GM12878 (cell line): ENCODE data around the gene RHEB. TPM values are rescaled to one million over a fixed set of nuclear protein-coding genes. Genes with fewer than 3 reads are reported as not detected.

ENCODE experiments used
- ATAC-seq: fragments of 200-7000 bp; cut with Tn5 transposase; 3 replicates; pipeline ENCODE4 v1.9.1; 2020; ENCODE audit warnings: mild to moderate bottlenecking, moderate library complexity
- BruUV-seq: library from RNA; stranded (reverse); fragments of 400-500 nt; replicated peaks from 2 replicates; lab custom pipeline; 2021; lab: Mats Ljungman, UMichigan
- CTCF ChIA-PET: fragments of 300-600 bp; sonication (Branson Sonifier 250); formaldehyde crosslinking; extraction: SDS; loops from one replicate; lab custom pipeline; 2021; ENCODE audit warnings: inconsistent platforms; lab: Yijun Ruan, JAX
- POLR2A ChIA-PET: fragments of 350-600 bp; formaldehyde crosslinking; extraction: SDS; loops from one replicate; lab custom pipeline; 2021; ENCODE audit warnings: inconsistent platforms; lab: Charles Lee
- RAD21 ChIA-PET: fragments of 300-600 bp; sonication (Branson Sonifier 250); formaldehyde crosslinking; loops from one replicate; lab custom pipeline; 2023; ENCODE audit warnings: antibody characterized with exemption; ENCODE audit not compliant: unreplicated experiment; lab: Charles Lee
- SMC1A ChIA-PET: fragments of 300-600 bp; sonication (Branson Sonifier 250); formaldehyde crosslinking; loops from one replicate; lab custom pipeline; 2023; ENCODE audit not compliant: unreplicated experiment, uncharacterized antibody; lab: Charles Lee
- DNase-seq: peaks from one replicate; pipeline ENCODE4 v3.0.0-alpha.2; 2011; ENCODE audit warnings: low read depth, low spot score
- FAIRE-seq: peaks from 3 replicates; lab custom pipeline; 2011; peaks lifted over from hg19 to GRCh38; lab: Jason Lieb, UNC
- H2AFZ ChIP-seq: 2 replicates; pipeline ENCODE4 v1.6.0; 2011; ENCODE audit warnings: low read depth, low read length, control low read depth; ENCODE audit not compliant: control insufficient read depth
- H3K27ac ChIP-seq: 2 replicates; pipeline ENCODE4 v1.5.1; 2011; ENCODE audit warnings: control low read depth; ENCODE audit not compliant: control insufficient read depth, insufficient read depth
- H3K27me3 ChIP-seq, 2 experiments: replicated peaks in 1 of 2; 2 replicates each; pipeline versions ENCODE4 v1.6.0 to v1.6.1; 2011; ENCODE audit warnings: low read length in 1 of 2; ENCODE audit not compliant: control insufficient read depth in 2 of 2, insufficient read depth in 2 of 2
- H3K36me3 ChIP-seq, 2 experiments: 2 replicates each; pipeline ENCODE4 v1.5.1; 2011; ENCODE audit warnings: low read length in 1 of 2; ENCODE audit not compliant: control insufficient read depth in 2 of 2, insufficient read depth in 2 of 2
- H3K4me1 ChIP-seq: 2 replicates; pipeline ENCODE4 v1.6.1; 2011; ENCODE audit warnings: mild to moderate bottlenecking, low read length, moderate library complexity, mixed read lengths; ENCODE audit not compliant: control insufficient read depth, insufficient read depth
- H3K4me2 ChIP-seq: 2 replicates; pipeline ENCODE4 v1.6.0; 2011; ENCODE audit warnings: control low read depth; ENCODE audit not compliant: control insufficient read depth, insufficient read depth
- H3K4me3 ChIP-seq: fragments of 200-600 bp; sonication (generic); 2 replicates; pipeline ENCODE4 v1.5.1; 2016
- H3K79me2 ChIP-seq: 2 replicates; pipeline ENCODE4 v1.6.0; 2011; ENCODE audit warnings: low read length; ENCODE audit not compliant: control insufficient read depth, insufficient read depth
- H3K9ac ChIP-seq: 2 replicates; pipeline ENCODE4 v1.8.0; 2011; ENCODE audit warnings: low read length, control low read depth, mixed read lengths; ENCODE audit not compliant: control insufficient read depth, insufficient read depth
- H3K9me3 ChIP-seq: replicated peaks from 3 replicates; pipeline ENCODE4 v1.5.1; 2011; ENCODE audit warnings: mild to moderate bottlenecking, low read length; ENCODE audit not compliant: control insufficient read depth, insufficient read depth
- H4K20me1 ChIP-seq: 2 replicates; pipeline ENCODE4 v1.6.0; 2011; ENCODE audit not compliant: control insufficient read depth, insufficient read depth
- ATF3 ChIP-seq: IDR thresholded peaks from 2 replicates; pipeline ENCODE4 v1.6.1; 2011; ENCODE audit warnings: low read depth, mild to moderate bottlenecking, low read length, moderate library complexity, borderline replicate concordance; ENCODE audit errors: extremely low read depth
- CREB1 ChIP-seq: IDR thresholded peaks from 2 replicates; pipeline ENCODE4 v1.6.1; 2012; ENCODE audit warnings: low read depth, mild to moderate bottlenecking, inconsistent platforms
- E2F8 ChIP-seq: fragments of 450-650 bp; IDR thresholded peaks from 2 replicates; pipeline ENCODE4 v1.6.1; 2018; ENCODE audit warnings: mild to moderate bottlenecking, low read depth, moderate library complexity; ENCODE audit not compliant: partially characterized antibody
- FOS ChIP-seq: IDR thresholded peaks from 3 replicates; pipeline ENCODE4 v1.6.1; 2011; ENCODE audit warnings: borderline replicate concordance; ENCODE audit not compliant: insufficient read length; ENCODE audit errors: extremely low read depth
- NR2C2 ChIP-seq: IDR thresholded peaks from 2 replicates; pipeline ENCODE4 v1.6.1; 2011; ENCODE audit warnings: borderline replicate concordance, low read depth; ENCODE audit not compliant: control insufficient read depth, insufficient read length
- PAX5 ChIP-seq: IDR thresholded peaks from 2 replicates; pipeline ENCODE4 v1.6.1; 2011; ENCODE audit warnings: low read depth, low read length, borderline replicate concordance
- PML ChIP-seq: IDR thresholded peaks from 2 replicates; pipeline ENCODE4 v1.6.1; 2012; ENCODE audit warnings: low read length, inconsistent platforms
- RUNX3 ChIP-seq: IDR thresholded peaks from 2 replicates; pipeline ENCODE4 v1.6.1; 2012; ENCODE audit warnings: low read length, inconsistent platforms
- SMAD5 ChIP-seq: IDR thresholded peaks from 2 replicates; pipeline ENCODE4 v1.6.1; 2016; ENCODE audit warnings: antibody characterized with exemption, low read depth
- STAT3 ChIP-seq: IDR thresholded peaks from 2 replicates; pipeline ENCODE4 v1.6.1; 2011; ENCODE audit warnings: low read depth, low read length, improper control_type of control experiment
- TAF1 ChIP-seq: IDR thresholded peaks from 2 replicates; pipeline ENCODE4 v1.6.1; 2011; ENCODE audit warnings: mild to moderate bottlenecking, low read depth, low read length, borderline replicate concordance
- ZNF384 ChIP-seq: IDR thresholded peaks from 2 replicates; pipeline ENCODE4 v1.6.1; 2012; ENCODE audit warnings: low read depth, mild to moderate bottlenecking, low read length, improper control_type of control experiment, borderline replicate concordance
- ZSCAN29 ChIP-seq: fragments of 450-650 bp; IDR thresholded peaks from 2 replicates; pipeline ENCODE4 v1.6.1; 2017; ENCODE audit warnings: mild to moderate bottlenecking, moderate library complexity
- WGBS: methylation state at CpG from one replicate; pipeline ENCODE4 v1.1.6; 2016; ENCODE audit warnings: low lambda C conversion rate; ENCODE audit not compliant: insufficient replicate concordance, insufficient coverage; ENCODE audit errors: missing lambda C conversion rate; 5-methylcytosine and 5-hydroxymethylcytosine counted together
- in situ Hi-C: fragments of 300-500 bp; cut with MboI; formaldehyde crosslinking; loops from 9 replicates; pipeline ENCODE4 v1.14.3; 2018; ENCODE audit warnings: mixed read lengths
- intact Hi-C: fragments of 100-400 bp; cut with micrococcal nuclease; formaldehyde crosslinking; loops from one replicate; pipeline ENCODE4 v1.14.2; 2022; ENCODE audit not compliant: unreplicated experiment
- polyA plus RNA-seq, 11 experiments: library from polyadenylated mRNA; depleted of rRNA in 4 of 11; unstranded in 6 of 11; stranded (reverse) in 5 of 11; fragments of >200 nt; fragmentation: Nextera tagmentation in 4 of 11; fragmentation: Illumina TruSeq in 1 of 11; extraction: Ambion mirVana in 4 of 11; extraction: Trizol in 1 of 11; gene quantifications; 1 replicate in 1 of 11; 2 replicates in 10 of 11; pipeline versions ENCODE4 v1.2.1 to v1.2.3, GENCODE V29; 2011 to 2016; ENCODE audit warnings: inconsistent platforms in 2 of 11, missing spikeins in 2 of 11, low read depth in 1 of 11
- total RNA-seq, 4 experiments: library from RNA; depleted of rRNA in 3 of 4; stranded (reverse); fragments of >200 nt in 3 of 4; fragmentation: Illumina TruSeq in 1 of 4; extraction: Trizol in 1 of 4; gene quantifications; 2 replicates each; pipeline versions ENCODE4 v1.2.1 to v1.2.3, GENCODE V29; 2013 to 2021

RHEB gene
- total and polyA plus RNA-seq, 10 of the 15 experiments (the other 5 are each of a cell fraction or from before 2014, with no cell fraction given): 6.2 to 67.8 (median 38.0) TPM

DNA sequence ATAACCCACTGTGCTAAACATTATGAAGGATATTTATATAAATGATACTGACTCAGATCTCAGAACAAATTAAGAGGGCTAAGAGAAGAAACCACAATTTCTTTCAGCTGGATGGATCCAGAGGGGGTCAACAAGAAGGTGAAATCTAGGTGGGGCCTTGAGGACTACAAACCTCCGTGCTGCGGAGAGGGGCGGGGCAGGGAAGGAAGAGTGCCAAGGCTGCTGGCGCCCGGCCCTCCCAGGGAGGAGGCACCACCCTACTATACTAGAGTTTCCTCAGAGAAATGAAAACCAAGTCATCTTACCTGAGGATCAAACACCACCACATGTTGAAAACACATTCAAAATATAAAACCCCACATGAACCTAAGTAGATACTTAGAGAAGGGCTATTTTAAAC lies 50.4 kb downstream of the RHEB start:
- Histone ChIP-seq H3K4me1 (peaks cover 45% of the 10 kb centered on the region), H3K36me3 (peaks cover 30 to 50% of the 10 kb centered on the region in 2 experiments), H3K4me3 (no peak overlapping the region), H3K9me3 (peaks cover 9% of the 10 kb centered on the region; the same call in 2 of the 3 replicates), H3K27ac (no peak overlapping the region), H3K27me3 (no peaks in the 10 kb centered on the region), H3K79me2 (peaks cover 18% of the 10 kb centered on the region), H2AFZ (no peak overlapping the region), H3K9ac (no peak overlapping the region), H3K4me2 (no peak overlapping the region), H4K20me1 (no peaks in the 10 kb centered on the region; the same call in 1 of the 2 replicates)
- no peak for FAIRE-seq
- POLR2A ChIA-PET: no interaction called here
- TF ChIP-seq RUNX3: no peak
- no peak for TF ChIP-seq PAX5
- no peak for TF ChIP-seq ZNF384
- no peak for TF ChIP-seq STAT3
- WGBS: 96% methylated on average over 5 of the region's 5 CpGs
- RAD21 ChIA-PET: interaction anchor here (0.9 kb wide), 1 partner anchor 51 kb away, joined by 3 read pairs; the partner anchor contains the start of gene RHEB
- in situ Hi-C loops (no loop called here), intact Hi-C loops (no loop called here)
- SMC1A ChIA-PET: interaction anchor here (4.6 kb wide), 1 partner anchor 47 kb away, joined by 27 read pairs; no protein-coding TSS in a partner anchor
- BruUV-seq: no TSS peak
- CTCF ChIA-PET: no interaction called here
- DNase-seq: no peak
- ATAC-seq: no peak

DNA sequence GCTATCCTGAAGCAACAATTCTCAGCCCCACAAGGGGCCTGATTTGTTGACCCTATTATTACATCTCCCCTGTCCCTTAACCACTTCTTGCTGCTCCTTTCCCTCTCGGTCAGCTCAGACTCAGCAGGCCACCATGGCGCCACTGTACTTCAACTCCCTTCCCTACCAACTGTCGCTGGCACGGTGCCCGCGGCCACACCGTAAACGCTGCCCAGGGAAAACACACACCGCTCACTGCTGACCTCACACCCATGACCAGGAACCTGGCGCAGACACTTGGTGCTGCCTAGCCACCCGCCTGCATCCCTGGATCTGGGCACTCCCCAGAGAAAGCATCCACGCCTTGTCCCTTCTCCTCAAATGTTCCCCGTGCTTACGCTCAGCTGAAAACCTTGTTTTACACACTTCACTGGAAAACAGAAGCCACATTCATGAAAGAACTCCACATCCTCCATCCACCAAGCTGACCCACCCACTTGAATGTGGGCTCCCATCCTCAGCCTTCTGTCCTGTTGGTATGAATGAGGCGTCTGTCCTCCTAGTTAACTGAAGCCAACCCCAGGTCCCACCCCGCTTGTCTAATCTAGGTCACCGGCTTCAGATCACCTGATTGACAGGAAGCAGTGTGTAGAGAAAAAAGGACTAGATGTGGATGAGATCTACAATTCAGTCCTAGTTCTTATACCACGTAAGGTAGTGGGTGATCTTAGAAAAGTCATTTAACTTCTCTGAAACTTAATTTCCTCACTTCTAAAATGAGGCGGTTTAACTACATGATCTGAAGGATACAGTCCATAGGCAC lies 51.3 kb downstream of the RHEB start:
- Histone ChIP-seq H3K36me3 (peaks cover 31 to 46% of the 10 kb centered on the region in 2 experiments), H4K20me1 (no peaks in the 10 kb centered on the region; the same call in 1 of the 2 replicates), H3K4me2 (no peak overlapping the region), H3K79me2 (peaks cover 12% of the 10 kb centered on the region), H3K27ac (no peak overlapping the region), H2AFZ (no peak overlapping the region), H3K27me3 (no peaks in the 10 kb centered on the region), H3K4me3 (no peak overlapping the region), H3K9ac (no peak overlapping the region), H3K9me3 (peaks cover 7% of the 10 kb centered on the region; the same call in 2 of the 3 replicates), H3K4me1 (peaks cover 36% of the 10 kb centered on the region)
- BruUV-seq: no TSS peak
- in situ Hi-C loops: no loop called here
- SMC1A ChIA-PET: no interaction called here
- RAD21 ChIA-PET: interaction anchor here (0.9 kb wide), 1 partner anchor 51 kb away, joined by 3 read pairs; the partner anchor contains the start of gene RHEB
- CTCF ChIA-PET: interaction anchor here (0.7 kb wide), 1 partner anchor 116 kb away, joined by 3 read pairs; no protein-coding TSS in a partner anchor
- WGBS: 97% methylated on average over 19 of the region's 19 CpGs
- DNase-seq (no peak), FAIRE-seq (no peak), ATAC-seq (no peak)
- POLR2A ChIA-PET: no interaction called here
- intact Hi-C loops: no loop called here
- TF ChIP-seq ZSCAN29 (no peak), ATF3 (no peak), PML (no peak), TAF1 (no peak), CREB1 (no peak), SMAD5 (no peak), FOS (no peak), NR2C2 (no peak), E2F8 (no peak)
